K562 (cell line): ENCODE data around the gene OR6K2. TPM values are rescaled to one million over a fixed set of nuclear protein-coding genes. Genes with fewer than 3 reads are reported as not detected.

ENCODE experiments used
- KLF13 ChIP-seq: fragments of 450-650 bp; IDR thresholded peaks from 2 replicates; pipeline ENCODE4 v1.6.1; 2016; ENCODE audit warnings: missing genetic modification characterization, low read depth, mild to moderate bottlenecking, missing compliant biosample characterization, moderate library complexity, borderline replicate concordance
- polyA plus RNA-seq, 8 experiments: library from polyadenylated mRNA; depleted of rRNA in 4 of 8; stranded (reverse) in 5 of 8; unstranded in 3 of 8; fragments of >200 nt; fragmentation: Nextera tagmentation in 2 of 8; fragmentation: Illumina TruSeq in 1 of 8; extraction: Ambion mirVana in 2 of 8; extraction: Trizol in 1 of 8; gene quantifications; 2 replicates each; pipeline versions ENCODE4 v1.2.1 to v1.2.3, GENCODE V29; 2011 to 2014; ENCODE audit warnings: inconsistent platforms in 1 of 8, missing spikeins in 1 of 8
- total RNA-seq, 7 experiments: library from RNA; depleted of rRNA in 6 of 7; stranded (reverse); fragments of >200 nt in 6 of 7; fragmentation: Illumina TruSeq in 2 of 7; extraction: Trizol in 2 of 7; gene quantifications; 2 replicates each; pipeline versions ENCODE4 v1.2.1 to v1.2.3, GENCODE V29; 2011 to 2021; ENCODE audit warnings: low replicate concordance in 1 of 7
- TF ChIP-seq, protein P1 (sequence below): sonication (generic); formaldehyde crosslinking; IDR thresholded peaks from 2 replicates; pipeline ENCODE4 v1.8.0; 2023; ENCODE audit warnings: missing genetic modification reagents, mild to moderate bottlenecking, borderline replicate concordance

The OR6K2 gene
- total and polyA plus RNA-seq, 9 of the 15 experiments (the other 6 are each of a cell fraction or from before 2014, with no cell fraction given), result not detected

DNA sequence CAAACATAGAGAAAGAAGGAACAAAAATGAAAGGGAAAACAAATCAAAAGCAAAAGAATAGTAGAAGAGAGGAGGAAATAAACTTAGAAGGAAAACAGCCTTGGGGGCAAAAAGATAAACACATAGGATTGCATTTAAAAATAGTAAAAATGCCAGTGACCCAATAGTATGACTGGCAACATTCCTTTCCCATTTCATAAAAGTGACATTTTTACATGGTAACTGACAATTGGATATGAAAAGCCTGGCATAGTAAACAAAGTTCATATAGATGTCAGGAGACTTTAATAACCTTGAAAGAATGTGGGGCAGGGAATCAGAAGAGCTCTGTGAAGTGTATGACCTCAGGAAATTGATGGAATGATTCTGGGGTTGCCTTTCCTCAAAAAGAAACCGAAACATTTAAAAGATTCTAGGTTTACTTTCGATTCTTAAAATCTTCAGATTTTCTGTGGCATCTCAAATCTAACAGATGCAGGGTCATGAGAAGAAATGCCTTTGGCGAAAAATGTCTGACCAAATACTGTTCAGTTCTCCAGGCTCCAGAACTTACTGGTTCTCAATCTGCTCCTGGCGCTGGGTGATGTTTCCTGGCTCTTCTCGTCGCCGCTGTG, 47.6 kb downstream of the OR6K2 start (continued):
- TF ChIP-seq, protein P1, sequence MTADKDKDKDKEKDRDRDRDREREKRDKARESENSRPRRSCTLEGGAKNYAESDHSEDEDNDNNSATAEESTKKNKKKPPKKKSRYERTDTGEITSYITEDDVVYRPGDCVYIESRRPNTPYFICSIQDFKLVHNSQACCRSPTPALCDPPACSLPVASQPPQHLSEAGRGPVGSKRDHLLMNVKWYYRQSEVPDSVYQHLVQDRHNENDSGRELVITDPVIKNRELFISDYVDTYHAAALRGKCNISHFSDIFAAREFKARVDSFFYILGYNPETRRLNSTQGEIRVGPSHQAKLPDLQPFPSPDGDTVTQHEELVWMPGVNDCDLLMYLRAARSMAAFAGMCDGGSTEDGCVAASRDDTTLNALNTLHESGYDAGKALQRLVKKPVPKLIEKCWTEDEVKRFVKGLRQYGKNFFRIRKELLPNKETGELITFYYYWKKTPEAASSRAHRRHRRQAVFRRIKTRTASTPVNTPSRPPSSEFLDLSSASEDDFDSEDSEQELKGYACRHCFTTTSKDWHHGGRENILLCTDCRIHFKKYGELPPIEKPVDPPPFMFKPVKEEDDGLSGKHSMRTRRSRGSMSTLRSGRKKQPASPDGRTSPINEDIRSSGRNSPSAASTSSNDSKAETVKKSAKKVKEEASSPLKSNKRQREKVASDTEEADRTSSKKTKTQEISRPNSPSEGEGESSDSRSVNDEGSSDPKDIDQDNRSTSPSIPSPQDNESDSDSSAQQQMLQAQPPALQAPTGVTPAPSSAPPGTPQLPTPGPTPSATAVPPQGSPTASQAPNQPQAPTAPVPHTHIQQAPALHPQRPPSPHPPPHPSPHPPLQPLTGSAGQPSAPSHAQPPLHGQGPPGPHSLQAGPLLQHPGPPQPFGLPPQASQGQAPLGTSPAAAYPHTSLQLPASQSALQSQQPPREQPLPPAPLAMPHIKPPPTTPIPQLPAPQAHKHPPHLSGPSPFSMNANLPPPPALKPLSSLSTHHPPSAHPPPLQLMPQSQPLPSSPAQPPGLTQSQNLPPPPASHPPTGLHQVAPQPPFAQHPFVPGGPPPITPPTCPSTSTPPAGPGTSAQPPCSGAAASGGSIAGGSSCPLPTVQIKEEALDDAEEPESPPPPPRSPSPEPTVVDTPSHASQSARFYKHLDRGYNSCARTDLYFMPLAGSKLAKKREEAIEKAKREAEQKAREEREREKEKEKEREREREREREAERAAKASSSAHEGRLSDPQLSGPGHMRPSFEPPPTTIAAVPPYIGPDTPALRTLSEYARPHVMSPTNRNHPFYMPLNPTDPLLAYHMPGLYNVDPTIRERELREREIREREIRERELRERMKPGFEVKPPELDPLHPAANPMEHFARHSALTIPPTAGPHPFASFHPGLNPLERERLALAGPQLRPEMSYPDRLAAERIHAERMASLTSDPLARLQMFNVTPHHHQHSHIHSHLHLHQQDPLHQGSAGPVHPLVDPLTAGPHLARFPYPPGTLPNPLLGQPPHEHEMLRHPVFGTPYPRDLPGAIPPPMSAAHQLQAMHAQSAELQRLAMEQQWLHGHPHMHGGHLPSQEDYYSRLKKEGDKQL (CRISPR knock-in tag), result no peak
- no peak for TF ChIP-seq KLF13 (tag)

Other genes starting within 250 kb of the OR6K2 start
Only the 7 nearest of the 13 such genes appear.
- gene OR10X1, start 120.8 kb downstream of the OR6K2 start, total RNA-seq (2014; rRNA removed), result not detected in 2 replicates
- not detected in 2 replicates for gene OR10X1, start 120.8 kb downstream of the OR6K2 start, total RNA-seq (2014; rRNA removed; fragmentation: Illumina TruSeq; extraction: Trizol)
- not detected in 2 replicates for gene OR10X1, start 120.8 kb downstream of the OR6K2 start, total RNA-seq (2015; rRNA removed; fragmentation: Illumina TruSeq; extraction: Trizol)
- not detected in 2 replicates for gene OR10X1, start 120.8 kb downstream of the OR6K2 start, total RNA-seq (2021)
- gene OR10X1, start 120.8 kb downstream of the OR6K2 start, polyA plus RNA-seq (2011; rRNA removed), result not detected in 2 replicates
- gene OR10X1, start 120.8 kb downstream of the OR6K2 start, polyA plus RNA-seq (2014; fragmentation: Illumina TruSeq; extraction: Trizol), result not detected in 2 replicates
- not detected for gene OR10X1, start 120.8 kb downstream of the OR6K2 start, polyA plus RNA-seq (2014; fragmentation: Nextera tagmentation; extraction: Ambion mirVana)
- not detected in 2 replicates for gene OR10X1, start 120.8 kb downstream of the OR6K2 start, polyA plus RNA-seq (2014; rRNA removed)
- gene OR10Z1, start 95.4 kb downstream of the OR6K2 start, total RNA-seq (2014; rRNA removed), result 0.04 TPM in 1 of 2 replicates, not detected in the other
- gene OR10Z1, start 95.4 kb downstream of the OR6K2 start, total RNA-seq (2014; rRNA removed; fragmentation: Illumina TruSeq; extraction: Trizol), result not detected in 2 replicates
- gene OR10Z1, start 95.4 kb downstream of the OR6K2 start, total RNA-seq (2015; rRNA removed; fragmentation: Illumina TruSeq; extraction: Trizol), result not detected in 2 replicates
- gene OR10Z1, start 95.4 kb downstream of the OR6K2 start, total RNA-seq (2021), result not detected in 2 replicates
- 0.01 TPM in 1 of 2 replicates, not detected in the other for gene OR10Z1, start 95.4 kb downstream of the OR6K2 start, polyA plus RNA-seq (2011; rRNA removed)
- gene OR10Z1, start 95.4 kb downstream of the OR6K2 start, polyA plus RNA-seq (2014; fragmentation: Illumina TruSeq; extraction: Trizol), result not detected in 2 replicates
- gene OR10Z1, start 95.4 kb downstream of the OR6K2 start, polyA plus RNA-seq (2014; fragmentation: Nextera tagmentation; extraction: Ambion mirVana), result under 1 TPM; 0.69 to 0.94 TPM
- gene OR10Z1, start 95.4 kb downstream of the OR6K2 start, polyA plus RNA-seq (2014; rRNA removed), result 0.01 and 0.08 TPM in 2 replicates
- gene SPTA1, start 13.9 kb downstream of the OR6K2 start, total RNA-seq (2014; rRNA removed), result 36.5 and 39.3 TPM in 2 replicates
- gene SPTA1, start 13.9 kb downstream of the OR6K2 start, total RNA-seq (2014; rRNA removed; fragmentation: Illumina TruSeq; extraction: Trizol), result 62.1 and 65.2 TPM in 2 replicates
- 45.5 and 48.5 TPM in 2 replicates for gene SPTA1, start 13.9 kb downstream of the OR6K2 start, total RNA-seq (2015; rRNA removed; fragmentation: Illumina TruSeq; extraction: Trizol)
- gene SPTA1, start 13.9 kb downstream of the OR6K2 start, total RNA-seq (2021), result 44.3 and 45.9 TPM in 2 replicates
- gene SPTA1, start 13.9 kb downstream of the OR6K2 start, polyA plus RNA-seq (2011; rRNA removed), result 48.4 and 53.2 TPM in 2 replicates
- 36.2 and 44.8 TPM in 2 replicates for gene SPTA1, start 13.9 kb downstream of the OR6K2 start, polyA plus RNA-seq (2014; fragmentation: Illumina TruSeq; extraction: Trizol)
- 10 to 100 TPM; 11.0 to 21.6 TPM for gene SPTA1, start 13.9 kb downstream of the OR6K2 start, polyA plus RNA-seq (2014; fragmentation: Nextera tagmentation; extraction: Ambion mirVana)
- 47.5 and 50.7 TPM in 2 replicates for gene SPTA1, start 13.9 kb downstream of the OR6K2 start, polyA plus RNA-seq (2014; rRNA removed)
- not detected in 2 replicates for gene OR6K3, start 20.1 kb upstream of the OR6K2 start, total RNA-seq (2014; rRNA removed)
- gene OR6K3, start 20.1 kb upstream of the OR6K2 start, total RNA-seq (2014; rRNA removed; fragmentation: Illumina TruSeq; extraction: Trizol), result not detected in 2 replicates
- not detected in 2 replicates for gene OR6K3, start 20.1 kb upstream of the OR6K2 start, total RNA-seq (2015; rRNA removed; fragmentation: Illumina TruSeq; extraction: Trizol)
- not detected in 2 replicates for gene OR6K3, start 20.1 kb upstream of the OR6K2 start, total RNA-seq (2021)
- gene OR6K3, start 20.1 kb upstream of the OR6K2 start, polyA plus RNA-seq (2011; rRNA removed), result not detected in 2 replicates
- not detected in 2 replicates for gene OR6K3, start 20.1 kb upstream of the OR6K2 start, polyA plus RNA-seq (2014; fragmentation: Illumina TruSeq; extraction: Trizol)
- not detected for gene OR6K3, start 20.1 kb upstream of the OR6K2 start, polyA plus RNA-seq (2014; fragmentation: Nextera tagmentation; extraction: Ambion mirVana)
- 0.20 TPM in 1 of 2 replicates, not detected in the other for gene OR6K3, start 20.1 kb upstream of the OR6K2 start, polyA plus RNA-seq (2014; rRNA removed)
- not detected in 2 replicates for gene OR6K6, start 54.1 kb upstream of the OR6K2 start, total RNA-seq (2014; rRNA removed)
- gene OR6K6, start 54.1 kb upstream of the OR6K2 start, total RNA-seq (2014; rRNA removed; fragmentation: Illumina TruSeq; extraction: Trizol), result not detected in 2 replicates
- gene OR6K6, start 54.1 kb upstream of the OR6K2 start, total RNA-seq (2015; rRNA removed; fragmentation: Illumina TruSeq; extraction: Trizol), result not detected in 2 replicates
- not detected in 2 replicates for gene OR6K6, start 54.1 kb upstream of the OR6K2 start, total RNA-seq (2021)
- not detected in 2 replicates for gene OR6K6, start 54.1 kb upstream of the OR6K2 start, polyA plus RNA-seq (2011; rRNA removed)
- gene OR6K6, start 54.1 kb upstream of the OR6K2 start, polyA plus RNA-seq (2014; fragmentation: Illumina TruSeq; extraction: Trizol), result not detected in 2 replicates
- not detected for gene OR6K6, start 54.1 kb upstream of the OR6K2 start, polyA plus RNA-seq (2014; fragmentation: Nextera tagmentation; extraction: Ambion mirVana)
- gene OR6K6, start 54.1 kb upstream of the OR6K2 start, polyA plus RNA-seq (2014; rRNA removed), result not detected in 2 replicates
- gene OR6N1, start 71.5 kb upstream of the OR6K2 start, total RNA-seq (2014; rRNA removed), result not detected in 2 replicates
- not detected in 2 replicates for gene OR6N1, start 71.5 kb upstream of the OR6K2 start, total RNA-seq (2014; rRNA removed; fragmentation: Illumina TruSeq; extraction: Trizol)
- gene OR6N1, start 71.5 kb upstream of the OR6K2 start, total RNA-seq (2015; rRNA removed; fragmentation: Illumina TruSeq; extraction: Trizol), result not detected in 2 replicates
- gene OR6N1, start 71.5 kb upstream of the OR6K2 start, total RNA-seq (2021), result not detected in 2 replicates
- 0.07 TPM in 1 of 2 replicates, not detected in the other for gene OR6N1, start 71.5 kb upstream of the OR6K2 start, polyA plus RNA-seq (2011; rRNA removed)
- not detected in 2 replicates for gene OR6N1, start 71.5 kb upstream of the OR6K2 start, polyA plus RNA-seq (2014; fragmentation: Illumina TruSeq; extraction: Trizol)
- under 1 TPM in 1 of 2 experiments, not detected in 1; 0.01 TPM for gene OR6N1, start 71.5 kb upstream of the OR6K2 start, polyA plus RNA-seq (2014; fragmentation: Nextera tagmentation; extraction: Ambion mirVana)
- gene OR6N1, start 71.5 kb upstream of the OR6K2 start, polyA plus RNA-seq (2014; rRNA removed), result not detected in 2 replicates
- gene OR6N2, start 80.6 kb upstream of the OR6K2 start, total RNA-seq (2014; rRNA removed), result not detected in 2 replicates
- gene OR6N2, start 80.6 kb upstream of the OR6K2 start, total RNA-seq (2014; rRNA removed; fragmentation: Illumina TruSeq; extraction: Trizol), result not detected in 2 replicates
- gene OR6N2, start 80.6 kb upstream of the OR6K2 start, total RNA-seq (2015; rRNA removed; fragmentation: Illumina TruSeq; extraction: Trizol), result not detected in 2 replicates
- gene OR6N2, start 80.6 kb upstream of the OR6K2 start, total RNA-seq (2021), result not detected in 2 replicates
- not detected in 2 replicates for gene OR6N2, start 80.6 kb upstream of the OR6K2 start, polyA plus RNA-seq (2011; rRNA removed)
- not detected in 2 replicates for gene OR6N2, start 80.6 kb upstream of the OR6K2 start, polyA plus RNA-seq (2014; fragmentation: Illumina TruSeq; extraction: Trizol)
- gene OR6N2, start 80.6 kb upstream of the OR6K2 start, polyA plus RNA-seq (2014; fragmentation: Nextera tagmentation; extraction: Ambion mirVana), result not detected
- gene OR6N2, start 80.6 kb upstream of the OR6K2 start, polyA plus RNA-seq (2014; rRNA removed), result not detected in 2 replicates